Hematopoietic multipotent progenitor cell treated with erythropoietin and hydrocortisone succinate and interleukin-3 and kit ligand, for 8 days (in vitro differentiated cells): Measurements from ENCODE around the gene C2CD3.

Source experiments
- DNase-seq: peaks from one replicate; pipeline ENCODE4 v3.0.0-alpha.2; 2015

C2CD3 gene

GRCh38 chr11:74170694-74171629 is at the start of gene C2CD3, which contains the start of gene PPME1:
TSS of gene C2CD3 (minus strand) at chr11:74171002. CDS start at chr11:74170792, 210 bp downstream.
TSS of gene PPME1 (plus strand) at chr11:74171289. CDS start at chr11:74171422, 133 bp downstream.
- DNase-seq: peak; percentile 100

- DNase-seq: no peak
These were observed 49.6 kb upstream of the C2CD3 start for GRCh38 chr11:74220376-74220775.

GRCh38 chr11:74212533-74212932 is 41.7 kb upstream of the C2CD3 start:
- DNase-seq: no peak

- DNase-seq: no peak
These were observed 37.7 kb upstream of the C2CD3 start for GRCh38 chr11:74208507-74208906.

- no peak for DNase-seq
These were observed 35.9 kb upstream of the C2CD3 start for GRCh38 chr11:74206746-74207145.

GRCh38 chr11:74205181-74205580 is 34.4 kb upstream of the C2CD3 start:
- DNase-seq: peak; percentile 91

- DNase-seq: peak; percentile 51
These were observed 33.9 kb upstream of the C2CD3 start for GRCh38 chr11:74204701-74205100.

- DNase-seq: no peak
These were observed 33.2 kb upstream of the C2CD3 start for GRCh38 chr11:74203966-74204365.

GRCh38 chr11:74196781-74197486 is 26.1 kb upstream of the C2CD3 start:
- DNase-seq: no peak

GRCh38 chr11:74195828-74196227 is 25.0 kb upstream of the C2CD3 start:
- DNase-seq: no peak

GRCh38 chr11:74185695-74186094 is 14.9 kb upstream of the C2CD3 start:
- no peak for DNase-seq

GRCh38 chr11:74185285-74185684 is 14.5 kb upstream of the C2CD3 start:
- no peak for DNase-seq

- DNase-seq: no peak
These were observed 11.8 kb upstream of the C2CD3 start for GRCh38 chr11:74182635-74183034.

GRCh38 chr11:74179234-74180052 is 8.6 kb upstream of the C2CD3 start:
- DNase-seq: peak; percentile 56

GRCh38 chr11:74175920-74176319 is 5.1 kb upstream of the C2CD3 start:
- peak; percentile 55 for DNase-seq

GRCh38 chr11:74171997-74172396 is 1.2 kb upstream of the C2CD3 start:
- DNase-seq: no peak

- DNase-seq: no peak
These were observed 797 bp upstream of the C2CD3 start for GRCh38 chr11:74171630-74171968.

- no peak for DNase-seq
These were observed 904 bp downstream of the C2CD3 start for GRCh38 chr11:74169738-74170458.

- no peak for DNase-seq
These were observed 2.0 kb downstream of the C2CD3 start for GRCh38 chr11:74168838-74169237.

- no peak for DNase-seq
These were observed 7.9 kb downstream of the C2CD3 start for GRCh38 chr11:74162681-74163467.

GRCh38 chr11:74159642-74160041 is 11.2 kb downstream of the C2CD3 start:
- no peak for DNase-seq

- DNase-seq: no peak
These were observed 13.6 kb downstream of the C2CD3 start for GRCh38 chr11:74157169-74157568.
